ENCODE data around the gene CP.

DNA sequence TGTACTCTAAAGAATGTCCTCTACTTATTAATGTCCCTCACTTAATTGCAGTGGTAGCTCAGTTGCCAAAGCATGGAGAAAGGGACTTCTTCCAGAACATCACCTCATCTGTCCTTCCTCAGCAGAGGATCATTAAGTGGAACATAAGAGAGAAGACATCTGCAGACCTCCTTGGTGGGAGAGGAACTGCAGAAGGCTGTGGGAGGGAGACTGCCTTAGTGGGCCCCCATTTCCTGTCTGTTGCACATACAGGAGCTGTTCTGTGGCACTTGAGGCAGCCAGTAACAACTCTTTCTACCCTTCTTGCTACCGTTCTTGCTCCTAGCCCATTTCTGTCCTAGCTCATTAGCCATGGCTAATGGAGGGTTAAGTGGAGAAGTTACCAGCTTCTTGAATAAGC, 58.6 kb downstream of the CP start:
- TF ChIP-seq JUNB (IDR thresholded peaks at IDR 0.05; ENCODE audit: unreplicated experiment) (no peak), EZH2phosphoT487 (IDR thresholded peaks at IDR 0.05; ENCODE audit: unreplicated experiment) (no peak), POLR2AphosphoS5 (IDR thresholded peaks at IDR 0.05; ENCODE audit: low read depth) (no peak), EZH2 (IDR thresholded peaks at IDR 0.05; ENCODE audit: low read depth, unreplicated experiment) (no peak), STAT1 (IDR thresholded peaks at IDR 0.05; ENCODE audit: unreplicated experiment) (no peak), CREB1 (CRISPR knock-in tag; IDR thresholded peaks at IDR 0.05; ENCODE audit: low read depth) (no peak), ZNF331 (CRISPR knock-in tag; IDR thresholded peaks at IDR 0.05; ENCODE audit: low read depth) (no peak)
- TF ChIP-seq, protein P1, sequence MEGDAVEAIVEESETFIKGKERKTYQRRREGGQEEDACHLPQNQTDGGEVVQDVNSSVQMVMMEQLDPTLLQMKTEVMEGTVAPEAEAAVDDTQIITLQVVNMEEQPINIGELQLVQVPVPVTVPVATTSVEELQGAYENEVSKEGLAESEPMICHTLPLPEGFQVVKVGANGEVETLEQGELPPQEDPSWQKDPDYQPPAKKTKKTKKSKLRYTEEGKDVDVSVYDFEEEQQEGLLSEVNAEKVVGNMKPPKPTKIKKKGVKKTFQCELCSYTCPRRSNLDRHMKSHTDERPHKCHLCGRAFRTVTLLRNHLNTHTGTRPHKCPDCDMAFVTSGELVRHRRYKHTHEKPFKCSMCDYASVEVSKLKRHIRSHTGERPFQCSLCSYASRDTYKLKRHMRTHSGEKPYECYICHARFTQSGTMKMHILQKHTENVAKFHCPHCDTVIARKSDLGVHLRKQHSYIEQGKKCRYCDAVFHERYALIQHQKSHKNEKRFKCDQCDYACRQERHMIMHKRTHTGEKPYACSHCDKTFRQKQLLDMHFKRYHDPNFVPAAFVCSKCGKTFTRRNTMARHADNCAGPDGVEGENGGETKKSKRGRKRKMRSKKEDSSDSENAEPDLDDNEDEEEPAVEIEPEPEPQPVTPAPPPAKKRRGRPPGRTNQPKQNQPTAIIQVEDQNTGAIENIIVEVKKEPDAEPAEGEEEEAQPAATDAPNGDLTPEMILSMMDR (conservative IDR thresholded peaks at IDR 0.05; ENCODE audit: low read depth in 2 of 2) = no peak
- TF ChIP-seq, protein P2, sequence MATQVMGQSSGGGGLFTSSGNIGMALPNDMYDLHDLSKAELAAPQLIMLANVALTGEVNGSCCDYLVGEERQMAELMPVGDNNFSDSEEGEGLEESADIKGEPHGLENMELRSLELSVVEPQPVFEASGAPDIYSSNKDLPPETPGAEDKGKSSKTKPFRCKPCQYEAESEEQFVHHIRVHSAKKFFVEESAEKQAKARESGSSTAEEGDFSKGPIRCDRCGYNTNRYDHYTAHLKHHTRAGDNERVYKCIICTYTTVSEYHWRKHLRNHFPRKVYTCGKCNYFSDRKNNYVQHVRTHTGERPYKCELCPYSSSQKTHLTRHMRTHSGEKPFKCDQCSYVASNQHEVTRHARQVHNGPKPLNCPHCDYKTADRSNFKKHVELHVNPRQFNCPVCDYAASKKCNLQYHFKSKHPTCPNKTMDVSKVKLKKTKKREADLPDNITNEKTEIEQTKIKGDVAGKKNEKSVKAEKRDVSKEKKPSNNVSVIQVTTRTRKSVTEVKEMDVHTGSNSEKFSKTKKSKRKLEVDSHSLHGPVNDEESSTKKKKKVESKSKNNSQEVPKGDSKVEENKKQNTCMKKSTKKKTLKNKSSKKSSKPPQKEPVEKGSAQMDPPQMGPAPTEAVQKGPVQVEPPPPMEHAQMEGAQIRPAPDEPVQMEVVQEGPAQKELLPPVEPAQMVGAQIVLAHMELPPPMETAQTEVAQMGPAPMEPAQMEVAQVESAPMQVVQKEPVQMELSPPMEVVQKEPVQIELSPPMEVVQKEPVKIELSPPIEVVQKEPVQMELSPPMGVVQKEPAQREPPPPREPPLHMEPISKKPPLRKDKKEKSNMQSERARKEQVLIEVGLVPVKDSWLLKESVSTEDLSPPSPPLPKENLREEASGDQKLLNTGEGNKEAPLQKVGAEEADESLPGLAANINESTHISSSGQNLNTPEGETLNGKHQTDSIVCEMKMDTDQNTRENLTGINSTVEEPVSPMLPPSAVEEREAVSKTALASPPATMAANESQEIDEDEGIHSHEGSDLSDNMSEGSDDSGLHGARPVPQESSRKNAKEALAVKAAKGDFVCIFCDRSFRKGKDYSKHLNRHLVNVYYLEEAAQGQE (IDR thresholded peaks at IDR 0.05; ENCODE audit: unreplicated experiment) = no peak
- TF ChIP-seq, protein P3, sequence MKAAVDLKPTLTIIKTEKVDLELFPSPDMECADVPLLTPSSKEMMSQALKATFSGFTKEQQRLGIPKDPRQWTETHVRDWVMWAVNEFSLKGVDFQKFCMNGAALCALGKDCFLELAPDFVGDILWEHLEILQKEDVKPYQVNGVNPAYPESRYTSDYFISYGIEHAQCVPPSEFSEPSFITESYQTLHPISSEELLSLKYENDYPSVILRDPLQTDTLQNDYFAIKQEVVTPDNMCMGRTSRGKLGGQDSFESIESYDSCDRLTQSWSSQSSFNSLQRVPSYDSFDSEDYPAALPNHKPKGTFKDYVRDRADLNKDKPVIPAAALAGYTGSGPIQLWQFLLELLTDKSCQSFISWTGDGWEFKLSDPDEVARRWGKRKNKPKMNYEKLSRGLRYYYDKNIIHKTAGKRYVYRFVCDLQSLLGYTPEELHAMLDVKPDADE (IDR thresholded peaks at IDR 0.05) = no peak
